MV-4-11 (cell line): ENCODE measurements around the gene SRRM4.
"Not testable (repeated sequence)": the region's sequence is repeated elsewhere in the genome, so short reads cannot be mapped to it uniquely, and the experiment has no call there.

Source experiments
- DNase-seq: peaks from one replicate; lab custom pipeline; 2025; lab: John Stamatoyannopoulos, UW

Gene SRRM4

DNA sequence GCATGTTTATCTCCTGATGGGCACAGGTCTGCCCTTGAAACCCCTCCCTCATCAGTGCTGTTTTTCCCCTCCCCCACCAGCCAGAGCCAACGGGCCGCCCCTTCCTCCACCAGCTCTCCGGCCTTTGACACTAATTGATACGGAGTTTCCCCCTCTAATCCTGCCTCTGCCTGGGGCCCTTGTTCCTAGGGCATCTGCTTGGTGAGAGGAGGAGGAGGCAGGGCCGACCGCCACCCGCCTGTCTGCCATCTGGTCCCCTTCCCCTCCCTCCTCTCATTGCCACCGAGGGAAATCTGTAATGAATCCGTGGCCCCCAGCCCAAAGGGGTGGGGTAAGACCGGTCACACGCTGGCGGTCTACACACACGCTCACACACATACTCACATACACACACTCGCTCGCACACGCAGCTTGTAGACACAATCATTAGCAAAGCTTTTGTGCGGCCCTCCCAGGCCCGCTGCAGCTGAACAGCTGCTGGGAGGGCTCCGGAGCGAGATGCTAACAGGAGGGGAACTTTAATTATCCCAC lies 27.4 kb downstream of the SRRM4 start:
- no peak for DNase-seq

DNA sequence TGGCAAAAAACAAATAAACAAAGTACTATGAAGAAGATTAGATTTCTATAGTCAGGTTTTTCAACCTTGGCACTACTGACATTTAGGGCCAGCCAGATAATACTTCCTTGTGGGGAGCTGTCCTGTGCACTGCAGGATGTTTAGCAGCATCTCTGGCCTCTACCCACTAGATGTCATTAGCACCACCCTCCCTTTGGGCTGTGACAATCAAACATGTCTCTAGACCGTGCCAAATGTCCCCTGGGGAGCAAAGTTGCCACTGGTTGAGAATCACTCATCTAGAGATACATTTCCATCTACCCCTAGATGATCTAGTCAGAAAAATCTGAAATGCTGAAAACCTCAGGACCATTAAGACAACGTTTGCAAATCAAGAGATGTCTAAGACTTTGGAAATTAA lies 29.9 kb downstream of the SRRM4 start:
- DNase-seq, result no peak

DNA sequence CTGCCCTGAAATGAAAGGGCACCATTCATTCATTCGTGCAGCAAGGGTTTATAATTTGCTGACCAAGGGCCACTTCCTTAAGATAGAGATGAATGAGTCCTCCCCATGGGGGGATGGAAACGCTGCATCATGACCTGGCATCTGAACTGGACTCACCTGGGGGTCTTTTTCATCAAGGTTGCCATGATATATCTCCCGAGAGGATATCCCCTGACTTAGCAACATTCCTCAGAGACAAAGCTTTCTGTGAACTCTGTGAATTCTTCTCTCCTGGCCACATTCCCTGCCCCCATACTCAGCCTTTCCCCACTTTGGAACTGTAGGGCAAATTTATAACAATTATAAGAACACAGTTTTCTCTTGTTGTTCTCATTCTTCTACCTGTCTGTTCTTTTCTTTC lies 30.8 kb downstream of the SRRM4 start:
- DNase-seq, result no peak

DNA sequence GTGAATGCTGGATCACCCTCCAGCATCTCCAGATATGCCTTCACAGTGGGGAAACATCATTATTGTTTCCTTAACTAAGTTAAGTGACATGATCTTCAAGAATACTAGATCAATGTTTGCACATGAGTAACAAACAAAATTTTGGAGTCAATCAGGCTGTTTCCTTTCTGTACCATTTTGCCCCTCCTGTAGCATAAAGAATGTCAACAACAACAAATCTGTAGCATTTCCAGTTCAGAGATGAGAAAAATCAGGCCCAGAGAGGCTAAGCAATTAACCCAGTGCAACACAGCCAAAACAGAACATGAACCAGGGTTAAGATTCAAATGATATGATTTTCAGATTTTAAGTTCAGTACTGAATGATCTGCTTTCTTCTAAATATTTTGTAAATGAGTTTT lies 31.7 kb downstream of the SRRM4 start:
- no peak for DNase-seq

DNA sequence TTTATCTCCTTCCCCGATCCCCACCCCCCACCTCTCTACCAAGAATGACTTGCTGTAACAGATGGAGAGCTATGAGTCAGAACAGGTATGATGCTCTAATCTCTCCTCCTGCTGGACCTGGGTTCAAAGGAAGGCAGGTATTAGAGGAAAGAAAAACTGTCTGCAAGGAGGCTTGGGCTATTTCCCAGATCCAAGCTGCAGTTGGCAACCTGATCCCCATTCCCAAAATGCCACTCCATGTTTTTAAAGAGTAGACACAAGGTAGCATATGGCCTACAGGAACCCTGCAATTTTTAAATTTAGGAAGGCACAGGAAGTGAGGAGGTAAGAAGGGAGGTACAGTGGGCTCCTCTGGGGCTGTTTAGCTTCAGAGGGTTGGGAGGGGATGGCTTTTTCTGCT lies 33.0 kb downstream of the SRRM4 start:
- DNase-seq, result no peak

DNA sequence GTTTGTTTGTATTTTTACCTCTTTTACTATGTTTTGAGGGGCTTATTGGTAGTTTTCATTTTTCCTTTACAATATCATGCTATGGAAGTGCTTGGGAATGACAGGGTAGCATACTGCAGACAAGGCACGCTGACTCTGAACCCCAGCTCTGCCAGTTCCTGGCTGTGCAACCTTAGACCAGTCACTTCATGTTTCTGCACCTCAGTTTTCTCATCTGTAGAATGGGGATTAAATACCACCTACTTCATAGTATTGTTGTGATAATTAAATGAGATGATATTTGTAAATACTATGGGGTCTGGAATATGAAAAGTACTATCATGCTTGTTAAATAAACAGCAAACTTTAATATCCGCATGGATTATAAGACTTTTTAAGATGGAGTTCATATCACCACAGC lies 35.4 kb downstream of the SRRM4 start:
- DNase-seq, result no peak

DNA sequence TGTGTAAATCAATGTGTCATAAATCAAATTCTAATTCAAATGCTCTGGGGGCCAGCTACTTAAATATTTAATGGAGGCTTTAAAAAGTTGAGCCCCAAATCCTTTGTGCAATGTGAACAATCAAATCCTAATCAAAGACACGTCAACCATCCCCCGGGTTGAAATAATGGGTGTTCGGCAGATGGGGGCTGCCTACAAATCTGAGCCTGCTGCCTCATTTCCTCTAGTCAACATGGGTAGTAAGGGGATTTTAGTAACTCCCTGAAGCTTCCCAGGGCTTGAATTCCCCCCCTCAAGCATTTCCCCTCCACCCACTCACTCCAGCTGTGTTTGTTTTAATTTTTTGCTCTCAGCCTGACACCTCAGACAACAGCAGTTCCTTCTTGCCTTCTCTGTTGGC lies 37.8 kb downstream of the SRRM4 start:
- no peak for DNase-seq

DNA sequence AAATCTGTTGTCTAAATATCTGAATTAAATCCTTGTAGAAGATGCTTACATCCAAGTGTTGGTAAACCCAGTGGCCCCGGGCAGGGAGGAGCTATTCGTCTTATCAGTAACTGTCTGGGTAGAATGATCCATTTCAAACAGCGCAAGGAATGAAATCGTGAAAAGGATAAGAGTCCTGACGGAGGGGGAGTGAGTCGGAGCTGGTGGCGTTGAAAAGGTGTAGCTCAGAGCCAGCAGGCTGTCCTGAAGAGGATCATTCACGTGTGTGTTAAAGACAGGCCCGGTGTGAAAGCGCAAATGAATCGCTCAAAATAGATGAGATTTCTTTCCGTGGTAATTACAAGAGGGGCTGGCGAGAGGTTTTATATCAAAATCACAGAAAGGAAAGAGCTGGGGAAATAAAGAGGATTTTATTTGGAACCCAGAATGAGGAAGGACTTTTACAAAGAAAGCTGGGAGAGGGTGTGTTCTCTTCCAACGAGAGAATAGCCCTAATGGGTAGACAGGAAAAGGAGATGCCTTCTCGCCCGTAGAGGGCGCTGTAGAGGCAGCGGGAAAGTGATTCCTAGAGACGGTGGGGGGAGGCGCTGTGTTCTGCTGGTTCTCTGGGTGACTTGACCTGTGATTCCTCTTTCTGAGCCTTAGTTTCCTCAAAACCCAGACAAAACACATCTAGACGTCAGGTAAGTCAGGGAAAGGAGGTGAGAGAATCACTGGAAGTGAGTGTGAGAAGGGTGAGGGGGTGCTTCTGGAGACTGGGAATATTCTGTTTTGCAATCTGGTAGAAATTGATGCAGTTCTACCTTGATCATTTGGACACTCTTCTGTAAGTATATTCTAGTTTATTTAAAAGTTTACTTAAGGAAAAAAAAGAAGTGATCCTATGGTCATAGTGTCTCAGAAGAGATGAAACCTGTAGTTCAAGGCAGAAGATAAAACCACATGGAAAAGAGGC lies 39.3 kb downstream of the SRRM4 start:
- no peak for DNase-seq

DNA sequence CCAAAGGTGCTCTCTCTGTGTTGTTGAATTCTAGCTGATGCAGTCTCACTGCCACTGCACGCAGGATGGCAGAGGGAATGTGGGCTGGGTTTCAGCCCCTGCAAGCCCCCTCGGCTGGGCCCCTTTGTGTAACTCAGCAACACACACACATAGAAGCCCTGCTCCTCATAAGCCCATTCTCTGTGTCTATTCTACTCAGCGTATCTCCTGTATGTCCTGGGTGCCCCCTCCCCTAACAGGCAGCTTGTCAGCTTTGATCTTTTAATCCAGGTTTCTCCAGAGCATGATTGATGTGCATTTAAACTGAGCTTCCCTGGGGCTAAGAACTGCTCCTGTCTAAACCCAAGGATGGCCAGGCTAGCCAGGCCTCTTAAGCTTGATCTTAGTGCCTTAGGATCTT lies 43.0 kb downstream of the SRRM4 start:
- no peak for DNase-seq

DNA sequence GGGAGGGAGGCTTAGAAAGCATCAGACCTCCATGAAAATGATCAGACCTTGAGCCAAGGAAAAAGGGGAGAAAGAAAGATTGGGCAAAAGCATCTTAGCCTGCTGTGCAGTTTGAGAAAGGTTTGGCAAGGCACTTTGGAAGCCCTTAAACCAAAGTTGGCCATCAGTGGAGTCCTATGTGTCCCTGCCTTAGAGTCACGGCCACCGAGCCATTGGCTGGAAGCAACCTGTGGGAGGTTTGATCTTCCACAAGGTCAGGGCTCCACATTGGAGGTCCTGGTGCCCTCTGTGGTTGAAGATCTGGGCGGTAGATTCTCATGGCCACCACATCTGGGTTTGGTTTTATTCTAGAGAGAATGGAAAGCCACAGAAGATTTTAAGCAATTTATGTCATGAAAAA lies 44.4 kb downstream of the SRRM4 start:
- DNase-seq, result no peak

DNA sequence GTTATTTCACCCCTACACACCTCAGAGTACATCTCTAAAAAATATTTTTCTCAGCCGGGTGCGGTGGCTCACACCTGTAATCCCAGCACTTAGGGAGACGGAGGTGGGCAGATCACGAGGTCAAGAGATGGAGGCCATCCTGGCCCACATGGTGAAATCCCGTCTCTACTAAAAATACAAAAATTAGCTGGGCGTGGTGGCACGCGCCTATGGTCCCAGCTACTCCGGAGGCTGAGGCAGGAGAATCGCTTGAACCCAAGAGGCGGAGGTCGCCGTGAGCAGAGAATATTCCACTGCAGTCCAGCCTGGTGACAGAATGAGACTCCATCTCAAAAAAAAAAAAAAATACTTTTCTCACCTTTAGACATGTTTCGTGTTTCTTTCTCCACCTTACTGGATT lies 52.0 kb downstream of the SRRM4 start:
- DNase-seq, result not testable (repeated sequence)

DNA sequence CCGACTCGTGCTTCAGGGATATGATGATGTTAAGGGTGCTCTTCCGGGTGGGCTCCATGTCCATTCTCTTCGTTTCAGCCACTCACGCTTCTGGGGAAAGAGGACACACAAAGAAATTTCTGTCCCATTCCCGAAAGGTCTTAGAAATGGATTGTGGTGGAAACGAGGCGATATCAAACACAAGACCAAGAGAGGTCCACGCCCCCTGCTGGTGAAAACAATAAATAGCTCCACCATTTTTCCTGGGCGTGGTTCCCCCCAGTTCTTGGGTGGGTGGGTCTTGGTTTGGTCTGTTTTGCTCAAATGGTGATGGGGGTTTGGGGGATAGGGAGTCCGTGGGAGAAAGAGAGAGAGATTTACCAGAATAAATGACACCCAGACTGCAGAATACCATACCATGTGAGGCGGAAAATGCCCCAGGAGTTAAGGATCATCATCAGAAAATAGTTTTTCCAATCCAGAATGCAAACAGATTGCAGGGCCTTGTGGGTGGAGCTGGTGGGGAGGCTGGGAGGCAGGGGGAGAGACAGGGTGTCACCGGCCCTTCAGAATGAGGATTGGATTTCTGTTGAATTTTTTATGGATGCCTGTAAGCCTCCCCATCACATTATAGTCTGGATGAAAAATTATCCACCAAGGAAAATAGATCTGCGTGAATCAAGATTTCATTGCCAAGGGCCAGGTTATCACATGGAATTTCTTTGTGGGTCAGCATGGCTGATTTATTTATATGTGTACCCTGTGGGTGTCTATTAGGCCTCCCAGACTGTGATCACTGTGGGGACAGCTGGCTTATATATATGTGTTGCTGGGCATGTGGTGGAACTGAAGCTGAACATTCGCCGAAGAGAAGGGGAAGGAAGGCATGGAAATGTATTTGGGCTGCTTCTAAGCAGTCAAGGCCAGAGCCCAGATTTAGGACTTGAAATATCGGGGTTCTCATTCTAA lies 55.8 kb downstream of the SRRM4 start:
- no peak for DNase-seq

DNA sequence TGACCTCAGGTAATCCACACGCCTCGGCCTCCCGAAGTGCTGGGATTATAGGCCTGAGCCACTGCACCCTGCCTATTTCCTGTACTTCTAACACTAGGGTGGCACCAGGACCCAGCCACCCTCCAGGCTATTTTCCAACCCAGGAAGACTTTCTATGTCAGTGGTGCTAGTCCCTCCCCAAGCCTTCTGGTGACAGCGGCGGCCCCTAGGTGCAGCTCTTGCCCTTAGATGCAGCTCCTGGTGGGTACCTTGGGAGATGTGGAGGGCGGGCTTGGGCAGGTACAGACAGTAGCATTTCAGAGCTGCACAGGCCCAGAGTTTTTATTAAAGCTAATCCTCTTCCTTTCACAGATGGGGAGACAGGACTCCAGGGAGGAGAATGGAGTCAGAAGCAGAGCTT lies 62.8 kb downstream of the SRRM4 start:
- DNase-seq, result no peak

DNA sequence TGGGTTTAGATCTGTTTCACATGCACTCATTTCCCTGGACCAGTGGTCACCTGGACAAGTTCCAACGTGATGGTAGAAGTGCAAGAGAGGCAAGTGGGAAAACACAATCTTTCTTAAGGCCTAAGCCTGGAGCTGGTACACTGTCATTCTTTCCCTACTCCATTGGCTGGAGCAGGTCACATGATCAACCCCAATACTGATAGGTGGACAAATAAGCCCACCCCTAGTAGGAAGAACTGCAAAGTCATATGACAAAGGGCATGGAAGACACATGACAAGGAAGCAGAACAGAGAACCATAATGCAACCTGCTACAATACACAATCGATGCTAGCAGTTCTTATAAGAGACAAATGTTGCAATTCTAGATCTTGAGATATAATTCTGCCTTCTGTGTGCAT lies 66.3 kb downstream of the SRRM4 start:
- no peak for DNase-seq

DNA sequence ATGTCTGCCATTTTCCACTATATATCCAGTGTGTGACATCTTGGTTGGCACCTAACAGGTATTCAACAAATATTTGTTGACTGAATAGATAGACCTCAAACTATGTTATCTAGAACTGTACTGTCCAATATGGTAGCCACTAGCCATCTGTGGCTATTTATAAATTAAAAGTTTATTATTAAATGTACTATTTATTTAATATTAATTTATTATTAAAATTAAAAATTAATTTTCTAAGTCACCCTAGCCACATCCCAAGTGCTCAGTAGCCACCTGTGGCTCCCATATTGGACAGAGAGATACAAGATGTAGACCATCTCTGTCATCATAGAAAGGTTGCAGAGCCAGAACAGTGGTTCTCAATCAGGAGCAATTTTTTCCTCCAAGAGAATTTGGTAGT lies 69.3 kb downstream of the SRRM4 start:
- DNase-seq, result no peak

DNA sequence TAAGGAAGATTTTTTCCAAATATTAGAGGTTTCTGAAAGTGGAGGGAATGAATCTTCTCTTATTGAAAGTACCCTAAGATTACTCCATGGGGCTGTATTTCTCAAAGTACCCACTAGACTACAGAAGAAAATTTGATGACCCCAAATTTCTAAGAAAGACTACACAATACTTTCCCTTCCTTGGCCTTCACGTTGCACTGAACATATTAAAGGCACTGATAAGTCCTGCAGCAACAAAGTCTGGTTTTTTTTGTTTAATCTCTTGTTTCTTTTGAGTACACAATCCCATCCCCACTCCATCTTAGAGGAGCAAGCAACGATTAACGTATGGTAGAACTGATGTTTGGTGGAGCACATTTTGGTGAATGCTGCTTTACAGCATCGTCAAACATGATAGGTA lies 70.1 kb downstream of the SRRM4 start:
- no peak for DNase-seq

DNA sequence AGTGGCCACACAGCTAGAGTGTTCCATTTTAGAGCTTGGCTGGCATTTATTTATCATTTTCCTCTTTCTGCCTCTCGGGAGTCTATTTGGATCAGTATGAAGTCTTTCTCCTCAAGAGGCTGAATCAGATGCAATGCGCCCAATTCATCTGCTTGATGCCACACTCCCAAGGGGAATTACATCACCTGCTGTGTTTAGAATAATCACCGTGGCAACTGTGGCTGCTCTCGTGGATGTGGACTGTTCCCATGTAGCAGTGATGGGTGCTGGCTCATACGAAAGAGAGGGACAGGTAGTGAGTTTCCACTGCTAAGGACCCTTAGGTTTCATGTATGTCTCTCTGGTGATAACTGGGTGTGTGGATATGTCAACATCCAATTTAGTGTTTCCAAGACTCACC lies 70.7 kb downstream of the SRRM4 start:
- DNase-seq, result no peak

DNA sequence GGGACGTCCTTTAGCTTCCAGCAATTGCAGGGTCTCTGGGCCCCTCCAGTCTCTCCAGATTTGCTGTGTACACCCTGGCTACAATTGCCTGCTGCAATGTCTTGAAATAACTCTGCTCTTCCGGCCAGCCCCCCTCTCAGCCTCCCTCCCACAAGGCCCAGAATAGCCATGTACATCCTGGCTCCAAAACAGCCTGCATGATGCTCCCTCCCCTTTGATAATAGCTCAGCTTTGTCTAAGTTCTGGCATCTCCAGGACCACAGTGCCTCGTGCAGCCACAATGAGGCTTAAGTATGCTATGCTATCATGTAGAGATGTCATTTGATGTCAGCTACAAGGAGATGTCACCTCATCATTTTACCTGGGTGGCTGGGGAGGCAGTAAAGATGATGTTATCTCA lies 74.6 kb downstream of the SRRM4 start:
- no peak for DNase-seq

DNA sequence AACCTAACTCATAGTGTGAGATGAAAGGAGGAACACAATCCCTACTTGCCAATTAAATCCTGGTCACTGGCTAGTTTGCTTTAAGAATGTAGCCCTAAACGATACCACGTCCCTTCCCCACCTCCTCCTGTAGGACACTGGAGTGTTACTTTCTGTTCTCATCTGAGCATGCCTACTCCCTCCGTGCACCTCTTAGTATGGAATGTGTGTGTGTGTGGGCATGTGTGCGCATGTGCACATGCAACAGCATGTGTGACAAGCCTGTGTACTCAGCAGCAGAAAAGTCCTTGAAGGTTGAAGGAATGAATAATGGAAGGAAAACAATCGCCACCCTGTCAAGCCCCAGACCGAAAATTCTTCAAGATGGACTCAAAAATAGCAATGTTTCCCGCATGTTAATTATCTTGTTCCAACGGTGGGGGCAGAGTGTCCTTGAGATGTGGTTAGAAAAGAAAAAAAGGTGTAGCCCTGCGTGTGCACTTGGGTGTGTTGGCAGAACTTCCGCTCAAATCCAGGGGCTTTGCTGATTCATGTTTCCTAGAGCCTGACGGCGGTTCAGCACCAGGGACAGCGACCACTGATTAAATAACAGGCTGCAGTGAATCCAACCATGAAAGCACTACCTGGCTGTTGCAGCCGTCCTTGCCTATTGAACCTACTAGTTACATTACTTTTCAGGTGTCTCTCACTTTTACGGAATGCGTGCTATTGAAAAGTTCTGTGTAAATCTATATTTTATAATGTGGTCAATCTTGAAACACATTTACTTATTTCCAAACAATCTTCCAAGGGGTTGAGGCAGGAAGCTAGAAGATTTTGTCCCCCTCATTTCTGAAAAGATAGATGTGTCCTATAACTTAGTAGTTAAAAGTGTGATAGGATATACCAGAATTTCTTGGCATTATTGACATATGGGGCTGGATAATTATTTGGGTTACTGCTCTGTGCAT lies 79.8 kb downstream of the SRRM4 start:
- peak; percentile 32 for DNase-seq

DNA sequence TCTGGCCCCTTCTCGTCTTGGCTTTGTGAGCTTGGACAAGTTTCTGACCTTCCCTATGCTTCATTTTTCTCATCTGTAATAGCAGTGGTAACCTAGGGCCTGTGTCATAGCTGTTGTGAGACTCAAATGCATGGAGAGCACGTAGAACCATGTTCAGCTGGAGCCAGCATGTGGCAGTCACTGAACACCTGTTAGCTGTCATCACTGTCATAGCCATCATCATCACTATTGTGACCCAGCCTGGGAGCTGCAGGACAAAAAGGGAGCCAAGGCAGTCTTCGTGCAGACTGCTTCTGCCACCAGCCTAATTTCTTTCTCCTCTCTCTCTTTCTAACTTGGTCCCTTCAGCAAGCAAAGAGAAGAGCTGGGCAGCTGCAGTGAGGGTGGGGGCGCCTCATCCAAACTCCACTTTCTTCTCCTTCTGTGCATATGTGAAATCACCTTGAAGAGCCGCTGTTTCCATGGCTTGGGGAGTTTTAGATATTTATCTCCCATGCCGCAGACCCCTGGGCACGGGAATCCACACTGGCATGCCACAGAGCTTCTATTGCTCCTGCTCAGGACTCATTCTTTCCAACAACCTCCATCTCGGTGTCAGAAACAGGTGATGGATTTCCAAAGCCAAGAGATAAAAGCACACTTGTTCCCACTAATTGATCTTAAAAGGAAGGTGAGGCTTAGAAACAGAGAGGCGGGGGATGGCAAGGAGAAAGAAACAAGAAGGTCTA lies 87.0 kb downstream of the SRRM4 start:
- DNase-seq, result no peak

DNA sequence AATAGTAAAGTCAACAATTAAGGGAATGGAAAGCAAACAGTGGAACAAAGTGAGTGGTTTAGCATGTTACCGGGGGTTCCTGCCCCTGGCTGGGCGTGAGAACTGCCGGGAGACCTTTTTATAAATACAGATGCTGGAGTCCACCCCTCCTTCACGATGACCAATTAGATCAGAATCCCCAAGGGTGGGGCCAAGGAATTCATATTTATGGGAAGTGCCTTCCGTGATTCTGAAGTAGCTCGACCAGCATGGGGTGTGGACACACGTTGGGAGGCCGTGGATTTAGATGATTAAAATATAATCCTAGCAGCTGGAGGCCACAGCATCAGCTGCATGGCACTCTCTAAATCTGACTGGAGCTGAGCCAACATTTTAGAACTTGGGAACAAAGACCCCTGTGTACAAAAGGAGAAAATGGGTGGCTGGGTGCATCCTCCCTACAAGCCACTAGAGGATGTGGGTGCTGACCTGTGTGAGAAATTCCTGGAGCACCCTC lies 87.9 kb downstream of the SRRM4 start:
- no peak for DNase-seq
